IPS-15b (cell line): ENCODE measurements around the gene SLC35B1.

Experiments
- H3K27me3 ChIP-seq: one replicate; pipeline ENCODE4 v1.6.1; 2013; ENCODE audit warnings: low read length; ENCODE audit not compliant: control insufficient read depth, insufficient read depth
- H3K36me3 ChIP-seq: one replicate; pipeline ENCODE4 v1.6.1; 2013; ENCODE audit warnings: low read length; ENCODE audit not compliant: control insufficient read depth, insufficient read depth
- H3K4me1 ChIP-seq: one replicate; pipeline ENCODE4 v1.6.1; 2013; ENCODE audit warnings: mild to moderate bottlenecking, low read length; ENCODE audit not compliant: control insufficient read depth, insufficient read depth
- H3K4me3 ChIP-seq: one replicate; pipeline ENCODE4 v1.5.1; 2013; ENCODE audit warnings: low read depth, low read length
- H3K9ac ChIP-seq: one replicate; pipeline ENCODE4 v1.6.1; 2013; ENCODE audit warnings: low read depth, mild to moderate bottlenecking, low read length
- H3K9me3 ChIP-seq: one replicate; pipeline ENCODE4 v1.6.1; 2013; ENCODE audit warnings: mild to moderate bottlenecking, low read length; ENCODE audit not compliant: control insufficient read depth, insufficient read depth

Gene SLC35B1

GRCh38 chr17:49745175-49746139 lies 37.7 kb upstream of the SLC35B1 start:
- Histone ChIP-seq H3K9me3 (no peaks in the 10 kb centered on the region), H3K27me3 (no peaks in the 10 kb centered on the region), H3K4me1 (no peaks in the 10 kb centered on the region), H3K4me3 (no peak overlapping the region), H3K9ac (no peak overlapping the region), H3K36me3 (no peaks in the 10 kb centered on the region)

GRCh38 chr17:49742166-49742638 lies 34.4 kb upstream of the SLC35B1 start:
- Histone ChIP-seq H3K9ac (peak overlapping the region; percentile 24), H3K4me3 (no peak overlapping the region), H3K9me3 (no peaks in the 10 kb centered on the region), H3K27me3 (no peaks in the 10 kb centered on the region), H3K4me1 (no peaks in the 10 kb centered on the region), H3K36me3 (no peaks in the 10 kb centered on the region)

- H3K4me1 ChIP-seq: no peaks in the 10 kb centered on the region
- no peak overlapping the region for H3K9ac ChIP-seq
- no peak overlapping the region for H3K4me3 ChIP-seq
These were observed 33.9 kb upstream of the SLC35B1 start for GRCh38 chr17:49741692-49742076.

GRCh38 chr17:49741009-49741691 lies 33.4 kb upstream of the SLC35B1 start:
- no peak overlapping the region for H3K9ac ChIP-seq
- no peaks in the 10 kb centered on the region for H3K4me1 ChIP-seq
- no peaks in the 10 kb centered on the region for H3K27me3 ChIP-seq
- no peak overlapping the region for H3K4me3 ChIP-seq
- H3K9me3 ChIP-seq: no peaks in the 10 kb centered on the region
- no peaks in the 10 kb centered on the region for H3K36me3 ChIP-seq

More at GRCh38 chr17:49741692-49742076, 33.9 kb upstream of the SLC35B1 start:
- H3K36me3 ChIP-seq: no peaks in the 10 kb centered on the region
- no peaks in the 10 kb centered on the region for H3K27me3 ChIP-seq
- H3K9me3 ChIP-seq: no peaks in the 10 kb centered on the region

- H3K27me3 ChIP-seq: no peaks in the 10 kb centered on the region
- no peaks in the 10 kb centered on the region for H3K4me1 ChIP-seq
- no peak overlapping the region for H3K4me3 ChIP-seq
- H3K9ac ChIP-seq: no peak overlapping the region
- no peaks in the 10 kb centered on the region for H3K9me3 ChIP-seq
- H3K36me3 ChIP-seq: no peaks in the 10 kb centered on the region
These were observed 32.0 kb upstream of the SLC35B1 start for GRCh38 chr17:49739641-49740271.

- H3K36me3 ChIP-seq: no peaks in the 10 kb centered on the region
- no peak overlapping the region for H3K9ac ChIP-seq
- H3K4me1 ChIP-seq: no peaks in the 10 kb centered on the region
- no peak overlapping the region for H3K4me3 ChIP-seq
- H3K27me3 ChIP-seq: no peaks in the 10 kb centered on the region
- no peaks in the 10 kb centered on the region for H3K9me3 ChIP-seq
These were observed 30.8 kb upstream of the SLC35B1 start for GRCh38 chr17:49738456-49739163.

GRCh38 chr17:49734515-49735490 lies 27.0 kb upstream of the SLC35B1 start:
- Histone ChIP-seq H3K36me3 (no peaks in the 10 kb centered on the region), H3K4me1 (no peaks in the 10 kb centered on the region), H3K27me3 (no peaks in the 10 kb centered on the region), H3K9ac (no peak overlapping the region), H3K9me3 (no peaks in the 10 kb centered on the region), H3K4me3 (no peak overlapping the region)

GRCh38 chr17:49731435-49731831 lies 23.7 kb upstream of the SLC35B1 start:
- H3K36me3 ChIP-seq: no peaks in the 10 kb centered on the region
- no peaks in the 10 kb centered on the region for H3K27me3 ChIP-seq
- no peak overlapping the region for H3K4me3 ChIP-seq
- H3K9ac ChIP-seq: no peak overlapping the region
- H3K4me1 ChIP-seq: no peaks in the 10 kb centered on the region
- H3K9me3 ChIP-seq: no peaks in the 10 kb centered on the region

- H3K4me3 ChIP-seq: no peak overlapping the region
- H3K36me3 ChIP-seq: peaks cover 1% of the 10 kb centered on the region
- H3K9me3 ChIP-seq: no peaks in the 10 kb centered on the region
- no peak overlapping the region for H3K9ac ChIP-seq
- no peaks in the 10 kb centered on the region for H3K4me1 ChIP-seq
- H3K27me3 ChIP-seq: no peaks in the 10 kb centered on the region
These were observed 23.1 kb upstream of the SLC35B1 start for GRCh38 chr17:49730785-49731434.

- no peak overlapping the region for H3K9ac ChIP-seq
- H3K4me3 ChIP-seq: no peak overlapping the region
- no peaks in the 10 kb centered on the region for H3K4me1 ChIP-seq
- no peaks in the 10 kb centered on the region for H3K9me3 ChIP-seq
- peaks cover 3% of the 10 kb centered on the region for H3K36me3 ChIP-seq
- H3K27me3 ChIP-seq: no peaks in the 10 kb centered on the region
These were observed 22.5 kb upstream of the SLC35B1 start for GRCh38 chr17:49730078-49730784.
